ENCODE data around the gene PYHIN1. TPM values are rescaled to one million over a fixed set of nuclear protein-coding genes. Genes with fewer than 3 reads are reported as not detected.

PYHIN1 gene
- total and polyA plus RNA-seq, 4 experiments from 2014 or later, result 41.9 to 93.8 (median 70.8) TPM

DNA sequence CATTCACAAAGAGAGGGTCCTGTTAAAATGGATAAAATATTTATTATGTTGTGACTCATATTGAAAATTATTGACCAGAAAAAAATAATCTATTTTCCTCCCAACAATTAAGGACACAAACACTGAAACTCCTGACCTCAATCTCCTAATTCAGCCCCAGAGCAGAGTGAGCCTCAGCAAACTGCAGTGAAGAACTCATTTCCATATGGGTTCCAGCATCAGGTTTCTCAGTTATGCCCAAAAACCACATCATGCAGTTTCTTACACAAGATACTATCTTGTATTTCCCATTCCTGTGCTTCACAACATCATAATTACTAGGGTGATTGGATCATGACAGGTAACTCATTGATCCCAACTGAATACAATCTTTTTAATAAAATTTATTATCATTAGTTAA, 15.4 kb downstream of the PYHIN1 start:
- Mint-ChIP-seq H3K4me3 (no peak overlapping the region), H3K36me3 (peaks cover 93% of the 10 kb centered on the region in 2 donors), H3K27me3 (no peaks in the 10 kb centered on the region), H3K4me1 (peaks cover 28 to 50% (median 36%) of the 10 kb centered on the region in 4 donors), H3K27ac (peak overlapping the region in 2 of 7 donors; percentile 14 to 82), H3K9me3 (peaks cover 0 to 2% (median 0%) of the 10 kb centered on the region in 8 donors)
- H3K36me3 ChIP-seq (ENCODE audit: insufficient read depth, low read length), result peaks cover 70% of the 10 kb centered on the region
- H3K9me3 ChIP-seq (ENCODE audit: control insufficient read depth in 1 of 2, low read length in 2 of 2), result no peaks in the 10 kb centered on the region
- POLR2A ChIA-PET (ENCODE audit: partially characterized antibody), result no interaction called here
- CTCF ChIA-PET (ENCODE audit: partially characterized antibody), result no interaction called here
- H3K4me1 ChIP-seq (ENCODE audit: insufficient read depth, low read length), result peaks cover 15% of the 10 kb centered on the region
- H3K27ac ChIP-seq (ENCODE audit: low read depth, low read length), result no peak overlapping the region
- H3K4me3 ChIP-seq (ENCODE audit: low read length in 2 of 2), result no peak overlapping the region
- H3K27me3 ChIP-seq (ENCODE audit: insufficient read depth, low read length), result no peaks in the 10 kb centered on the region
- intact Hi-C loops (cut with micrococcal nuclease), result no loop called here
- no peak for DNase-seq

- CTCF ChIA-PET (ENCODE audit: partially characterized antibody), result interaction anchor here (1.2 kb wide), 2 partner anchors 46 to 56 kb away, joined by 3 read pairs; no protein-coding TSS in a partner anchor
- H3K4me1 Mint-ChIP-seq, result peaks cover 7 to 29% (median 20%) of the 10 kb centered on the region in 4 donors
- Histone ChIP-seq H3K9me3 (ENCODE audit: control insufficient read depth in 1 of 2, low read length in 2 of 2) (no peaks in the 10 kb centered on the region), H3K36me3 (ENCODE audit: insufficient read depth, low read length) (peaks cover 34% of the 10 kb centered on the region), H3K4me3 (ENCODE audit: low read length in 2 of 2) (no peak overlapping the region), H3K27ac (ENCODE audit: low read depth, low read length) (no peak overlapping the region), H3K27me3 (ENCODE audit: insufficient read depth, low read length) (no peaks in the 10 kb centered on the region), H3K4me1 (ENCODE audit: insufficient read depth, low read length) (peaks cover 9% of the 10 kb centered on the region)
- no peak overlapping the region for H3K27ac Mint-ChIP-seq
- peaks cover 0 to 2% (median 0%) of the 10 kb centered on the region in 8 donors for H3K9me3 Mint-ChIP-seq
- H3K36me3 Mint-ChIP-seq, result peaks cover 54 to 59% of the 10 kb centered on the region in 2 donors
- intact Hi-C loops (cut with micrococcal nuclease), result no loop called here
- DNase-seq, result peak in 1 of 5 donors; percentile 8
- H3K27me3 Mint-ChIP-seq, result no peaks in the 10 kb centered on the region
- POLR2A ChIA-PET (ENCODE audit: partially characterized antibody), result interaction anchor here (0.7 kb wide), 1 partner anchor 55 kb away, joined by 5 read pairs; no protein-coding TSS in a partner anchor
- no peak overlapping the region for H3K4me3 Mint-ChIP-seq
Observed at GRCh38 chr1:158951956-158952355, 20.6 kb downstream of the PYHIN1 start.

DNA sequence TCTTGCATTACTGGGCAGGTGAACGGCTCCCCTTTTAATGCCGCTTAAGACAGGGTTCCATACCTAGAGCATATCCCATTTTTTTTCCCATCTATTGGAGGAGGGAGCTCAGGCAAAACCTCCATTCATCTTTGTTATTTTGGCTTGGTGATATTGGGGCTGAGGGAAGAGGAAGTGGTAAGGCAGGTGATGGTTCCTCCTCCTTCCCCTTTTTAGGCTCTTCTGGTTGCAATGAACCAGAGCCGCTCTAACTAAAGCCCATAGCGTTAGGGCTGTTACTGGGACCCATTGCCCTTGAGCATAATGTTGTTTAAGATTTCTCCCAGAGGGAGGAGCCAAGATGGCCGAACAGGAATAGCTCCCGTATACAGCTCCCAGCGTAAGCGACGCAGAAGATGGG, 21.1 kb downstream of the PYHIN1 start:
- peaks cover 9% of the 10 kb centered on the region for H3K4me1 ChIP-seq (ENCODE audit: insufficient read depth, low read length)
- no peak overlapping the region for H3K4me3 ChIP-seq (ENCODE audit: low read length in 2 of 2)
- Mint-ChIP-seq H3K4me1 (peaks cover 6 to 27% (median 18%) of the 10 kb centered on the region in 4 donors), H3K27me3 (no peaks in the 10 kb centered on the region), H3K4me3 (peak overlapping the region in 1 of 8 donors; percentile 45), H3K9me3 (peaks cover 0 to 2% (median 0%) of the 10 kb centered on the region in 8 donors), H3K27ac (no peak overlapping the region), H3K36me3 (peaks cover 49 to 55% of the 10 kb centered on the region in 2 donors)
- POLR2A ChIA-PET (ENCODE audit: partially characterized antibody), result interaction anchor here (0.7 kb wide), 1 partner anchor 55 kb away, joined by 5 read pairs; no protein-coding TSS in a partner anchor
- CTCF ChIA-PET (ENCODE audit: partially characterized antibody), result interaction anchor here (1.2 kb wide), 1 partner anchor 45 kb away, joined by 3 read pairs; no protein-coding TSS in a partner anchor
- intact Hi-C loops (cut with micrococcal nuclease), result no loop called here
- no peaks in the 10 kb centered on the region for H3K9me3 ChIP-seq (ENCODE audit: control insufficient read depth in 1 of 2, low read length in 2 of 2)
- no peak overlapping the region for H3K27ac ChIP-seq (ENCODE audit: low read depth, low read length)
- H3K36me3 ChIP-seq (ENCODE audit: insufficient read depth, low read length), result peaks cover 30% of the 10 kb centered on the region
- DNase-seq, result no peak
- H3K27me3 ChIP-seq (ENCODE audit: insufficient read depth, low read length), result no peaks in the 10 kb centered on the region

- intact Hi-C loops (cut with micrococcal nuclease), result no loop called here
- Histone ChIP-seq H3K36me3 (ENCODE audit: insufficient read depth, low read length) (peaks cover 16% of the 10 kb centered on the region), H3K27me3 (ENCODE audit: insufficient read depth, low read length) (no peaks in the 10 kb centered on the region), H3K4me1 (ENCODE audit: insufficient read depth, low read length) (no peaks in the 10 kb centered on the region), H3K9me3 (ENCODE audit: control insufficient read depth in 1 of 2, low read length in 2 of 2) (peaks cover 0 to 10% of the 10 kb centered on the region in 2 donors), H3K27ac (ENCODE audit: low read depth, low read length) (no peak overlapping the region), H3K4me3 (ENCODE audit: low read length in 2 of 2) (no peak overlapping the region)
- peaks cover 4 to 40% (median 26%) of the 10 kb centered on the region in 8 donors for H3K9me3 Mint-ChIP-seq
- no peak overlapping the region for H3K4me3 Mint-ChIP-seq
- CTCF ChIA-PET (ENCODE audit: partially characterized antibody), result no interaction called here
- no peak for DNase-seq
- peak overlapping the region in 1 of 7 donors; percentile 43 for H3K27ac Mint-ChIP-seq
- POLR2A ChIA-PET (ENCODE audit: partially characterized antibody), result no interaction called here
- H3K4me1 Mint-ChIP-seq, result peaks cover 0 to 10% (median 3%) of the 10 kb centered on the region in 4 donors
- peaks cover 68 to 74% of the 10 kb centered on the region in 2 donors for H3K36me3 Mint-ChIP-seq
- no peaks in the 10 kb centered on the region for H3K27me3 Mint-ChIP-seq
Observed at GRCh38 chr1:158961178-158961577, 29.8 kb downstream of the PYHIN1 start.

DNA sequence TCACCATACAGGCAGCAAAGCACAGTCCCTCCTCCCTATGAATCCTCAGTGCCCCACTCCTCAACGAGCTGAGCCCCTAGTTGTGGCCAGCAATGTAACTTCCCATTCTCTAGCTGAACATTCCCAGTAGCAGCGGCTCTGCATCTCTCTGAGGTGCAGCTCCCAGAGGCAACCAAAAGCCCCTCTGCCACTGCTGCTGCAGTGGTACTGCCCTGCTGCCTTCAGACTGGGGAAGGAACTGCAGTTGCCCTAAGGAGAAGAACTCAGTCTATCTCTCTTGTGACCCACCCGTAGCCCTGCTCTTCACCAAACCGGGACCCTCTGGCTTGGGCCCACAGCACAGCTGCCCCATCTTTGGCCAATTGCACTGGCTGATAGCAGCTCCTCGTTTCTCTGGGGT, 31.6 kb downstream of the PYHIN1 start:
- H3K27ac Mint-ChIP-seq, result peak overlapping the region in 1 of 7 donors; percentile 43
- no peak for DNase-seq
- peaks cover 75 to 90% of the 10 kb centered on the region in 2 donors for H3K36me3 Mint-ChIP-seq
- Histone ChIP-seq H3K4me1 (ENCODE audit: insufficient read depth, low read length) (no peaks in the 10 kb centered on the region), H3K27ac (ENCODE audit: low read depth, low read length) (no peak overlapping the region), H3K27me3 (ENCODE audit: insufficient read depth, low read length) (no peaks in the 10 kb centered on the region), H3K4me3 (ENCODE audit: low read length in 2 of 2) (no peak overlapping the region), H3K36me3 (ENCODE audit: insufficient read depth, low read length) (peaks cover 16% of the 10 kb centered on the region), H3K9me3 (ENCODE audit: control insufficient read depth in 1 of 2, low read length in 2 of 2) (peaks cover 0 to 10% of the 10 kb centered on the region in 2 donors)
- CTCF ChIA-PET (ENCODE audit: partially characterized antibody), result no interaction called here
- H3K27me3 Mint-ChIP-seq, result no peaks in the 10 kb centered on the region
- peaks cover 4 to 13% (median 9%) of the 10 kb centered on the region in 4 donors for H3K4me1 Mint-ChIP-seq
- intact Hi-C loops (cut with micrococcal nuclease), result no loop called here
- no peak overlapping the region for H3K4me3 Mint-ChIP-seq
- POLR2A ChIA-PET (ENCODE audit: partially characterized antibody), result no interaction called here
- peaks cover 4 to 52% (median 35%) of the 10 kb centered on the region in 8 donors for H3K9me3 Mint-ChIP-seq

DNA sequence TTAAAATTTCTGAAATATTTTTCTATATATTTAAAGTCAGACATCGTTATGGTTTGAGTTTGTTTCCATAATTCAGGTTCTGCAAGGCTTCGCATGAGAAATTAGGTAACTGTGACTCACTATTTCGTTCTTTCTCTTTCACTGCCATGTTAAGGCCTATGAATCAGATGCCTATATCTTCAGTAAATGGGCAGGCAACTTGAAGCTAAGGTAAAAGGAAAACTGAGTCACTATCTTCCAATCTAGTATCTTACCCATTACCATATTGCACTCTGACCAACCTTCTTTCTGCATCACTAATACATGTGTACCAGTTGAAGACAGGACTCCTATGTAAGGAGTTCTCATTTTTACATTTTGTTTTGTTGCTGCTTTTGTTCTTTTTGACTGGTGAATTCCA, 37.8 kb downstream of the PYHIN1 start:
- Mint-ChIP-seq H3K9me3 (peaks cover 0 to 48% (median 35%) of the 10 kb centered on the region in 8 donors), H3K36me3 (peaks cover 64 to 73% of the 10 kb centered on the region in 2 donors), H3K27me3 (no peaks in the 10 kb centered on the region), H3K4me3 (no peak overlapping the region), H3K4me1 (peaks cover 13 to 22% (median 20%) of the 10 kb centered on the region in 4 donors), H3K27ac (peak overlapping the region in 2 of 7 donors; percentile 25 to 61)
- no peak overlapping the region for H3K27ac ChIP-seq (ENCODE audit: low read depth, low read length)
- no peak for DNase-seq
- H3K9me3 ChIP-seq (ENCODE audit: control insufficient read depth in 1 of 2, low read length in 2 of 2), result peaks cover 0 to 5% of the 10 kb centered on the region in 2 donors
- H3K27me3 ChIP-seq (ENCODE audit: insufficient read depth, low read length), result no peaks in the 10 kb centered on the region
- CTCF ChIA-PET (ENCODE audit: partially characterized antibody), result no interaction called here
- H3K4me3 ChIP-seq (ENCODE audit: low read length in 2 of 2), result no peak overlapping the region
- intact Hi-C loops (cut with micrococcal nuclease), result no loop called here
- H3K36me3 ChIP-seq (ENCODE audit: insufficient read depth, low read length), result no peaks in the 10 kb centered on the region
- H3K4me1 ChIP-seq (ENCODE audit: insufficient read depth, low read length), result no peaks in the 10 kb centered on the region
- POLR2A ChIA-PET (ENCODE audit: partially characterized antibody), result no interaction called here

- H3K4me1 Mint-ChIP-seq, result peaks cover 13 to 24% (median 21%) of the 10 kb centered on the region in 4 donors
- ChIA-PET POLR2A (ENCODE audit: partially characterized antibody) (no interaction called here), CTCF (ENCODE audit: partially characterized antibody) (interaction anchor here (1.2 to 1.5 kb wide), 2 partner anchors 9 to 161 kb away, joined by 3 read pairs; no protein-coding TSS in a partner anchor)
Observed at GRCh38 chr1:158969855-158970254, 38.5 kb downstream of the PYHIN1 start.

More at GRCh38 chr1:158969855-158970254, 38.5 kb downstream of the PYHIN1 start:
- peaks cover 0 to 4% of the 10 kb centered on the region in 2 donors for H3K9me3 ChIP-seq (ENCODE audit: control insufficient read depth in 1 of 2, low read length in 2 of 2)
- no peak for DNase-seq
- Mint-ChIP-seq H3K4me3 (no peak overlapping the region), H3K27ac (peak overlapping the region in 3 of 7 donors; percentile 25 to 69 (median 58)), H3K9me3 (peaks cover 0 to 41% (median 31%) of the 10 kb centered on the region in 8 donors), H3K27me3 (no peaks in the 10 kb centered on the region), H3K36me3 (peaks cover 68 to 71% of the 10 kb centered on the region in 2 donors)
- intact Hi-C loops (cut with micrococcal nuclease), result no loop called here
- no peaks in the 10 kb centered on the region for H3K27me3 ChIP-seq (ENCODE audit: insufficient read depth, low read length)
- H3K27ac ChIP-seq (ENCODE audit: low read depth, low read length), result no peak overlapping the region
- H3K4me3 ChIP-seq (ENCODE audit: low read length in 2 of 2), result no peak overlapping the region
- H3K4me1 ChIP-seq (ENCODE audit: insufficient read depth, low read length), result no peaks in the 10 kb centered on the region
- no peaks in the 10 kb centered on the region for H3K36me3 ChIP-seq (ENCODE audit: insufficient read depth, low read length)

Measured in CD4-positive, alpha-beta memory T cell (primary cell).